K562 (cell line): Measurements from ENCODE around the gene WDR45B. TPM values are rescaled to one million over a fixed set of nuclear protein-coding genes. Genes with fewer than 3 reads are reported as not detected.

Experiments used
- ATAC-seq: fragments of 200-7000 bp; cut with Tn5 transposase; 3 replicates; pipeline ENCODE4 v1.9.1; 2020; ENCODE audit warnings: moderate library complexity
- BruUV-seq: library from RNA; stranded (reverse); fragments of 400-500 nt; replicated peaks from 2 replicates; lab custom pipeline; 2021; lab: Mats Ljungman, UMichigan
- CTCF ChIA-PET: fragments of 300-600 bp; formaldehyde crosslinking; extraction: SDS; loops from one replicate; lab custom pipeline; 2021; ENCODE audit warnings: low intra/inter-chr PET ratio; lab: Yijun Ruan, JAX
- POLR2A ChIA-PET: fragments of 300-600, 350-650 bp; sonication (Branson Sonifier 250); formaldehyde crosslinking; extraction: SDS; loops from one replicate; lab custom pipeline; 2021; ENCODE audit warnings: antibody characterized with exemption, inconsistent platforms; lab: Yijun Ruan, JAX
- DNase-seq, 4 experiments: peaks; one replicate each; pipeline versions ENCODE4 v3.0.0 to v3.0.0-alpha.2; 2011 to 2018; ENCODE audit warnings: low spot score in 3 of 4, mixed read lengths in 3 of 4; ENCODE audit errors: extremely low read depth in 1 of 4
- FAIRE-seq: peaks from 2 replicates; lab custom pipeline; 2011; peaks lifted over from hg19 to GRCh38; lab: Jason Lieb, UNC
- H2AFZ ChIP-seq: 2 replicates; pipeline ENCODE4 v1.6.0; 2011; ENCODE audit warnings: low read depth, low read length, control low read depth, inconsistent platforms
- H3K27ac ChIP-seq: fragments of 200-600 bp; 3 replicates; pipeline ENCODE4 v1.8.0; 2011; ENCODE audit warnings: low read depth, mild to moderate bottlenecking, control low read depth, inconsistent platforms, low read length, moderate library complexity, mixed read lengths; ENCODE audit errors: extremely low read depth
- H3K27me3 ChIP-seq, 2 experiments: fragments of 300-600 bp in 1 of 2; 2 replicates in 1 of 2; 3 replicates in 1 of 2; pipeline versions ENCODE4 v1.6.0 to v1.8.0; 2011; ENCODE audit warnings: inconsistent platforms in 2 of 2, low read length in 2 of 2, mild to moderate bottlenecking in 1 of 2, mixed read lengths in 1 of 2, moderate library complexity in 1 of 2; ENCODE audit not compliant: control insufficient read depth in 2 of 2, insufficient read depth in 2 of 2
- H3K36me3 ChIP-seq: fragments of 300-600 bp; 3 replicates; pipeline ENCODE4 v1.8.0; 2011; ENCODE audit warnings: mild to moderate bottlenecking, low read length, inconsistent platforms; ENCODE audit not compliant: control insufficient read depth, insufficient read depth
- H3K4me1 ChIP-seq, 2 experiments: fragments of 200-600 bp in 1 of 2; replicated peaks in 1 of 2; 2 replicates in 1 of 2; 3 replicates in 1 of 2; pipeline versions ENCODE4 v1.5.1 to v1.8.0; 2011; ENCODE audit warnings: inconsistent platforms in 2 of 2, low read length in 2 of 2, mild to moderate bottlenecking in 1 of 2, mixed read lengths in 1 of 2, moderate library complexity in 1 of 2; ENCODE audit not compliant: control insufficient read depth in 2 of 2, insufficient read depth in 2 of 2
- H3K4me2 ChIP-seq: 2 replicates; pipeline ENCODE4 v1.6.1; 2011; ENCODE audit warnings: low read length, control low read depth, inconsistent platforms, mixed read lengths; ENCODE audit not compliant: insufficient read depth
- H3K4me3 ChIP-seq: fragments of 200-600 bp; sonication (generic), shearing (Covaris generic); 2 replicates; pipeline ENCODE4 v1.5.1; 2016; ENCODE audit warnings: control low read depth, inconsistent platforms
- H3K79me2 ChIP-seq: fragments of 200-600 bp; 3 replicates; pipeline ENCODE4 v1.8.0; 2011; ENCODE audit warnings: low read length, inconsistent platforms; ENCODE audit not compliant: control insufficient read depth, insufficient read depth
- H3K9ac ChIP-seq, 2 experiments: 2 replicates each; pipeline versions ENCODE4 v1.6.0 to v1.6.1; 2011; ENCODE audit warnings: low read depth in 2 of 2, low read length in 2 of 2, control low read depth in 1 of 2, inconsistent platforms in 1 of 2, mild to moderate bottlenecking in 1 of 2, mixed read lengths in 1 of 2; ENCODE audit not compliant: insufficient read depth in 1 of 2
- H3K9me1 ChIP-seq: one replicate; pipeline ENCODE4 v1.6.0; 2011; ENCODE audit warnings: inconsistent platforms, mild to moderate bottlenecking, low read length, moderate library complexity; ENCODE audit not compliant: control insufficient read depth, insufficient read depth
- H3K9me3 ChIP-seq: replicated peaks from 2 replicates; pipeline ENCODE4 v1.5.1; 2011; ENCODE audit warnings: low read depth, low read length, inconsistent platforms; ENCODE audit not compliant: control insufficient read depth, insufficient read depth
- H4K20me1 ChIP-seq: replicated peaks from 2 replicates; pipeline ENCODE4 v1.6.1; 2011; ENCODE audit warnings: low read length, inconsistent platforms, mixed read lengths; ENCODE audit not compliant: control insufficient read depth, insufficient read depth
- ATF4 ChIP-seq: fragments of 450-650 bp; formaldehyde crosslinking; IDR thresholded peaks from 2 replicates; pipeline ENCODE4 v1.4.0; 2022; ENCODE audit warnings: mild to moderate bottlenecking, moderate library complexity
- ATF7 ChIP-seq: fragments of 450-650 bp; IDR thresholded peaks from 2 replicates; pipeline ENCODE4 v1.7.1; 2014; ENCODE audit warnings: mild to moderate bottlenecking, moderate library complexity
- EP300 ChIP-seq: IDR thresholded peaks from 2 replicates; pipeline ENCODE4 v1.6.1; 2012; ENCODE audit warnings: low read length, improper control_type of control experiment
- FOXM1 ChIP-seq, 2 experiments: fragments of 450-650 bp in 1 of 2; sonication (generic) in 1 of 2; formaldehyde crosslinking in 1 of 2; IDR thresholded peaks; 2 replicates each; pipeline versions ENCODE4 v1.6.1 to v1.9.0; 2017 to 2022; ENCODE audit warnings: low read depth in 2 of 2, mild to moderate bottlenecking in 2 of 2, missing genetic modification reagents in 1 of 2, moderate library complexity in 1 of 2
- NR1H2 ChIP-seq: sonication (generic); formaldehyde crosslinking; IDR thresholded peaks from 2 replicates; pipeline ENCODE4 v1.4.0; 2020; ENCODE audit warnings: mild to moderate bottlenecking, missing genetic modification reagents
- RBM22 ChIP-seq: fragments of 200-400 bp; formaldehyde crosslinking; IDR thresholded peaks from 2 replicates; pipeline ENCODE4 v1.6.1; 2018; ENCODE audit warnings: low read length, low read depth; ENCODE audit not compliant: poor library complexity, severe bottlenecking
- SAFB2 ChIP-seq: fragments of 200-400 bp; formaldehyde crosslinking; IDR thresholded peaks from 2 replicates; pipeline ENCODE4 v1.6.1; 2018; ENCODE audit warnings: borderline replicate concordance, low read length, low read depth, moderate library complexity; ENCODE audit not compliant: severe bottlenecking
- SIN3A ChIP-seq, 2 experiments: fragments of 150-350 bp in 1 of 2; IDR thresholded peaks; 2 replicates each; pipeline ENCODE4 v1.6.1; 2011 to 2016; ENCODE audit warnings: borderline replicate concordance in 2 of 2, low read depth in 2 of 2, low read length in 2 of 2, mild to moderate bottlenecking in 2 of 2, moderate library complexity in 2 of 2; ENCODE audit not compliant: control insufficient read depth in 1 of 2
- ZNF165 ChIP-seq: fragments of 250-450 bp; sonication (Bioruptor Pico); IDR thresholded peaks from 2 replicates; pipeline ENCODE4 v1.4.0; 2020; ENCODE audit warnings: borderline replicate concordance
- ZNF644 ChIP-seq: fragments of 200-800 bp; sonication (Bioruptor generic); IDR thresholded peaks from 2 replicates; pipeline ENCODE4 v1.6.1; 2016; ENCODE audit warnings: low read depth, missing genetic modification characterization, missing compliant biosample characterization
- WGBS: fragments of 100-300 bp; shearing (Covaris generic); methylation state at CpG from one replicate; pipeline ENCODE4 v1.1.6; 2016; ENCODE audit warnings: low coverage, mixed read lengths; ENCODE audit not compliant: insufficient coverage; ENCODE audit errors: missing lambda C conversion rate; 5-methylcytosine and 5-hydroxymethylcytosine counted together
- in situ Hi-C: fragments of 300-500 bp; cut with MboI; formaldehyde crosslinking; loops from 4 replicates; pipeline ENCODE4 v1.15.0; 2018; ENCODE audit warnings: inconsistent platforms, mixed read lengths
- intact Hi-C: fragments of 100-400 bp; cut with micrococcal nuclease; formaldehyde crosslinking; loops from 2 replicates; pipeline ENCODE4 v1.14.2; 2022
- polyA plus RNA-seq, 8 experiments: library from polyadenylated mRNA; depleted of rRNA in 4 of 8; stranded (reverse) in 5 of 8; unstranded in 3 of 8; fragments of >200 nt; fragmentation: Nextera tagmentation in 2 of 8; fragmentation: Illumina TruSeq in 1 of 8; extraction: Ambion mirVana in 2 of 8; extraction: Trizol in 1 of 8; gene quantifications; 2 replicates each; pipeline versions ENCODE4 v1.2.1 to v1.2.3, GENCODE V29; 2011 to 2014; ENCODE audit warnings: inconsistent platforms in 1 of 8, missing spikeins in 1 of 8
- total RNA-seq, 7 experiments: library from RNA; depleted of rRNA in 6 of 7; stranded (reverse); fragments of >200 nt in 6 of 7; fragmentation: Illumina TruSeq in 2 of 7; extraction: Trizol in 2 of 7; gene quantifications; 2 replicates each; pipeline versions ENCODE4 v1.2.1 to v1.2.3, GENCODE V29; 2011 to 2021; ENCODE audit warnings: low replicate concordance in 1 of 7
- TF ChIP-seq, protein P1 (sequence below): fragments of 250-450 bp; sonication (Bioruptor Pico); IDR thresholded peaks from 2 replicates; pipeline ENCODE4 v1.5.0; 2021
- TF ChIP-seq, protein P2 (sequence below): fragments of 200-800 bp; sonication (Bioruptor generic); IDR thresholded peaks from 2 replicates; pipeline ENCODE4 v1.6.1; 2017; ENCODE audit warnings: missing genetic modification characterization, missing compliant biosample characterization

WDR45B gene
- total and polyA plus RNA-seq, 9 of the 15 experiments (the other 6 are each of a cell fraction or from before 2014, with no cell fraction given), result 0.72 to 74.4 (median 35.9) TPM

DNA sequence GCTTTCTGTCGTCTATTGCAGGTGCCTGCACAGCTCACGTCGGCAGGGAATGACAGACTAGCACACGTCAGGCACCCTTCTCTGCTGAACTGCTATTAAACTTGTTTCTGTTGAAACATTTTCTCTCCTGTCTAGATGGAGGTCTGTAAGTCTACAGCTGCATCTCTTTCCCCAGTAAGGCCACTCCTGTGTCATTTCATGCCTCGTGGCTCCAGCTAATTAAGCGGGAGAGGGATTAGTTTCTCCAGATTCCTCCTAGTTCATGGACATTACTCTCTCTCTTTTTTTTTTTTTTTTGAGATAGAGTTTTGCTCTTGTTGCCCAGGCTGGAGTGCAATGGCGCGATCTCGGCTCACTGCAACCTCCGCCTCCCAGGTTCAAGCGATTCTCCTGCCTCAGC lies 74.2 kb downstream of the WDR45B start:
- CTCF ChIA-PET, result no interaction called here
- Histone ChIP-seq H3K9me1 (no peaks in the 10 kb centered on the region), H3K27ac (no peak overlapping the region), H3K27me3 (no peaks in the 10 kb centered on the region), H2AFZ (no peak overlapping the region), H3K4me3 (no peak overlapping the region), H4K20me1 (peaks cover 11% of the 10 kb centered on the region; the same call in 1 of the 2 replicates), H3K36me3 (peaks cover 90% of the 10 kb centered on the region; the same call in 2 of the 3 replicates), H3K4me2 (no peak overlapping the region), H3K79me2 (peaks cover 40% of the 10 kb centered on the region), H3K9me3 (no peaks in the 10 kb centered on the region), H3K9ac (0 out of 4 replicates have a peak overlapping the region, but pooled peaks of 1 of the 2 experiments have one; percentile 43), H3K4me1 (peaks cover 0 to 6% of the 10 kb centered on the region in 2 experiments; a peak in 1 of 5 replicates)
- in situ Hi-C loops, result no loop called here
- intact Hi-C loops, result no loop called here
- FAIRE-seq, result no peak
- no TSS peak for BruUV-seq
- no peak for ATAC-seq
- POLR2A ChIA-PET, result interaction anchor here (0.7 kb wide), 1 partner anchor 27 kb away, joined by 3 read pairs; no protein-coding TSS in a partner anchor
- DNase-seq, result no peak
- WGBS, result 97% methylated on average over 6 of the region's 11 CpGs
- no peak for TF ChIP-seq SIN3A (IDR thresholded peaks at IDR 0.05; ENCODE audit: borderline replicate concordance in 2 of 2, control insufficient read depth in 1 of 2, low read depth in 2 of 2, low read length in 2 of 2)
- TF ChIP-seq ZNF165 (CRISPR knock-in tag), result no peak
- TF ChIP-seq ZNF644 (tag), result no peak

- BruUV-seq, result no TSS peak
- Histone ChIP-seq H3K79me2 (peaks cover 52% of the 10 kb centered on the region), H3K9me3 (no peaks in the 10 kb centered on the region), H3K4me2 (no peak overlapping the region), H2AFZ (no peak overlapping the region), H3K4me3 (no peak overlapping the region), H4K20me1 (peaks cover 15% of the 10 kb centered on the region), H3K27ac (no peak overlapping the region), H3K9me1 (peaks cover 4% of the 10 kb centered on the region), H3K27me3 (no peaks in the 10 kb centered on the region), H3K9ac (no peak overlapping the region), H3K36me3 (peaks cover 92% of the 10 kb centered on the region), H3K4me1 (peaks cover 0 to 6% of the 10 kb centered on the region in 2 experiments; a peak in 1 of 5 replicates)
- ChIA-PET POLR2A (interaction anchor here (1.0 kb wide), 1 partner anchor 11 kb away, joined by 3 read pairs; no protein-coding TSS in a partner anchor), CTCF (interaction anchor here (0.7 kb wide), 1 partner anchor 187 kb away, joined by 3 read pairs; no protein-coding TSS in a partner anchor)
- ATAC-seq (no peak), DNase-seq (no peak), FAIRE-seq (no peak)
- intact Hi-C loops (no loop called here), in situ Hi-C loops (no loop called here)
- 92% methylated on average over 6 of the region's 6 CpGs for WGBS
- TF ChIP-seq SAFB2 (no peak), ATF7 (no peak), NR1H2 (CRISPR knock-in tag) (no peak), FOXM1 (IDR thresholded peaks at IDR 0.05; ENCODE audit: low read depth) (no peak), FOXM1 (CRISPR knock-in tag; IDR thresholded peaks at IDR 0.05; ENCODE audit: low read depth) (no peak), ATF4 (CRISPR knock-in tag) (no peak), RBM22 (no peak), EP300 (no peak)
- TF ChIP-seq, protein P1, sequence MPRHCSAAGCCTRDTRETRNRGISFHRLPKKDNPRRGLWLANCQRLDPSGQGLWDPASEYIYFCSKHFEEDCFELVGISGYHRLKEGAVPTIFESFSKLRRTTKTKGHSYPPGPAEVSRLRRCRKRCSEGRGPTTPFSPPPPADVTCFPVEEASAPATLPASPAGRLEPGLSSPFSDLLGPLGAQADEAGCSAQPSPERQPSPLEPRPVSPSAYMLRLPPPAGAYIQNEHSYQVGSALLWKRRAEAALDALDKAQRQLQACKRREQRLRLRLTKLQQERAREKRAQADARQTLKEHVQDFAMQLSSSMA (CRISPR knock-in tag), result no peak
- TF ChIP-seq, protein P2, sequence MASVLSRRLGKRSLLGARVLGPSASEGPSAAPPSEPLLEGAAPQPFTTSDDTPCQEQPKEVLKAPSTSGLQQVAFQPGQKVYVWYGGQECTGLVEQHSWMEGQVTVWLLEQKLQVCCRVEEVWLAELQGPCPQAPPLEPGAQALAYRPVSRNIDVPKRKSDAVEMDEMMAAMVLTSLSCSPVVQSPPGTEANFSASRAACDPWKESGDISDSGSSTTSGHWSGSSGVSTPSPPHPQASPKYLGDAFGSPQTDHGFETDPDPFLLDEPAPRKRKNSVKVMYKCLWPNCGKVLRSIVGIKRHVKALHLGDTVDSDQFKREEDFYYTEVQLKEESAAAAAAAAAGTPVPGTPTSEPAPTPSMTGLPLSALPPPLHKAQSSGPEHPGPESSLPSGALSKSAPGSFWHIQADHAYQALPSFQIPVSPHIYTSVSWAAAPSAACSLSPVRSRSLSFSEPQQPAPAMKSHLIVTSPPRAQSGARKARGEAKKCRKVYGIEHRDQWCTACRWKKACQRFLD (CRISPR knock-in tag), result no peak
Measured at GRCh38 chr17:82571855-82572254, 76.4 kb downstream of the WDR45B start.
